GM18511 (cell line): ENCODE results near the gene CCNY.

ENCODE experiments used
- ATAC-seq: cut with Tn5 transposase; IDR thresholded peaks from one replicate; pipeline ENCODE4 v1.9.1; 2021; ENCODE audit warnings: mild to moderate bottlenecking, moderate library complexity; ENCODE audit not compliant: unreplicated experiment

The CCNY gene

DNA sequence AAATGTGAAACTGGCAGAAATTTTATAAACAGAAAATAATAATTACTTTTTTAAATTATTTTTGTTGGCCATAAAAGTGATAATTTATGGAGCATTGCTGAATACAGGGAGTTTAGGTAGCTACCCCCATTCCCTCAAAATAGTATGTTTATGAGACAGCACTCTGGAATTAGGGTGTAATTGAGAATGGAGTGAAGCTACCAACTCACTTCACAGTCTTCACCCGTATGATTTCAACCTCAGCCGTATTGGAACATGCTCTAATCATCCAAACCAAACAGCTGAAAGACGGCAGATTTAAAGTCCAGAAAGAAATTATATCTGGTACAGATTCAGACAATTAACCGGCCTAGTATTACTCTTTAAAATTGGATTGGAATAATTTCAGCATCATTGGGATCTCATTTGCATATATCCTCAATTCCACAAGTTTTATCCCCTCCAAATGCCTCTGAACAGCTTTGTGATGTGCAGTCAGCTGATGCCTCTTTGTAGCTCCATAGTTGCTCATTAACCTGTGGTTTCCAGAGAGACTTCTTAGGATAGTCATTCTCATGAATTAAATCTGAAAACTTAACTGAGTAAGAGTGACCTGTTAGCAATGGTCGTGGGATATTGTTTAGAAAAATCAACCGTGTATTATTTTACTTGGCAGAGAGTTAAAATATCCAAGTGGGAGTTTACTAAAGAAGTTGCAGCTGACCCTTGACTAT is 209.7 kb downstream of the CCNY start:
- no peak for ATAC-seq

DNA sequence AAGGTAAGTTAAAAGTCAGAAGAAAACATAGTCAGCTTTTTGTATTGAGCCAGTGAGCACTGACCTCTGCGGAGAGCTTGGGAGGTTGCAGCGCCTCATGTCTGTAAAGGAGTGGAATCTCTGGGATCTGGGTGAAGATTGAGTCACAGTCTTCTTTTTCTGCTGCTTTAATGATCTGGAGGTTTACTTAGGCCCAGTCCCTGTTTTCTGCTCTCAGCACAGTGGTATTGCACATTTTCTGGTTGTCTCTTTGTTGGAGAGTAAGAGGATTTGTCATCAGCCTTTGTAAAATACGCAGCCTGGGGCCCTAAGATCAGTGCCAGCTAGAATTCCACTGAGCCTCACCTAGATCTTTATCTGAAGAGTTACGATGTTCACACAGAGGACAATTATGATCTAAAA is 210.5 kb downstream of the CCNY start:
- ATAC-seq = no peak

DNA sequence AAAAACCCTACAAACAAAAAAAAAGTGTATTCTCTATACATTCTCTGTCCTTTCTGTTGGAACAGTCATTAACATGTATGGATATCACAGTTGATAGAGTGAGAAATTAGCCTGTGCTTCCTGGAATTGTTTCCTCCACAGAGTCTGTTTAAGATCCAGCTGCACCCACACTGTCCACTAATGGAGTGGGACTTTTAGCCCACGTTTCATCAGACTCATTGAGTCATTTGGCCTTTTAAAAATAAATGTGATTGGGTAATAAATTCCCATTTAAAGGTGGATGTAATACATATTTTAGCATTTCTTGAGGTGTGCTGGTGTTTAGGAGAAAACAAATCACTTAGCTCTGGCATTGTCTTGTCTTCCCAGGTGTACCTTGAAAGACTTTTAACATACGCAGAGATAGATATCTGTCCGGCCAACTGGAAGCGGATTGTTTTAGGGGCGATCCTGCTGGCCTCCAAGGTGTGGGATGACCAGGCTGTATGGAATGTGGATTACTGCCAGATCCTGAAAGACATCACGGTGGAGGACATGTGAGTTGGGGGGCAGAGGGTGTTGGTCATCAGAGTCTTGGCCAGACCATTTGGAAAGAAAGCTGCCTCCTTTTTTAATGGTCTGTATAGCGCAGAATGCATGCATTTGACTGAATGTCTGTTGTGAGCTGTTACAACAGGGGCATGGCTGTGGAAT is 216.5 kb downstream of the CCNY start:
- ATAC-seq = no peak

DNA sequence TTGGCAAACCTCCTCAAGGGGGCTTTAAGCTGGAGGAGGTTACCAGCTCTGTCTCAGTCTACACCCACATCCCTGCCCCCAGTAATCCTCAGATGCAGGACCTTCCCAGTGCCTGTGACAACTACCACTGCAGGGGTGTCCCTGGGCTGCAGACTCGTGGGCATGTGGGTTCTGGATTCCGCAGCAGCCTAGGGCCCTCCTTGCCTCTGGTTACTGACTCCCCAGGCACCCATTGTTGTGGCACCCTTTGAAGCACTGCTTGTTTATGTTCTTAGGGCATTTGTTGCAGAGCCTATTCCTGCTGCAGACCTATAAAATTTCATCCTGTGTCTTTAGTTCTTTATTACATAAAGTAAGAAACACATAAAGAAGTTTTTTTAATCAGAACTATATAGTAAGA is 217.7 kb downstream of the CCNY start:
- ATAC-seq = no peak

DNA sequence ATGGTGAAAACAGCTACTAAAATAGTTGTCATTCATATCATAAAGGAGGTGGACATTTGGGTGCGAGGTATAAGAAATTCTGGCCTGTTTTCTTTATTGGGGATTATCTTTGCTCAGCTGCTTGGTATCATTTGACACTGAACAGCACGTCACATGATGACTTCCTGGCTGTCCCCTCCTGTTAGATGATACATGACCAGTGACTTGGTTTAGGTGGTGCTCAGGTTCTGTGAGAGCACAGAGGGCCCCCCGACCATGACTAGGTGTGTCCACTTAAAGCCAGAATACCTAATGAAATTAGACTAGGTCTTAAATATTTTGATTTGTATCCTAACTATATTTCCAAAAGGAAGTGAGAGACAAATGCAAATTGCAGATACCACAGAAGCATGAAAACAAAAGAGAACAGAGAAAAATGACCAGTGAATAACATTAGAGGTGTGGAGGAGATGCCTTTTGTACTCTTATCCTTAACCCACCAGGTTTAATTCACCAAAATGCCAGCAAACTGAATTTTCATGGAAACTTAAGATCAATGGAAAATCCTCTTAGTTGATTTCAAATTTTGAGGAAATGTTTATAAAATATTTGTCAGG is 218.2 kb downstream of the CCNY start:
- ATAC-seq = peak; percentile 85

DNA sequence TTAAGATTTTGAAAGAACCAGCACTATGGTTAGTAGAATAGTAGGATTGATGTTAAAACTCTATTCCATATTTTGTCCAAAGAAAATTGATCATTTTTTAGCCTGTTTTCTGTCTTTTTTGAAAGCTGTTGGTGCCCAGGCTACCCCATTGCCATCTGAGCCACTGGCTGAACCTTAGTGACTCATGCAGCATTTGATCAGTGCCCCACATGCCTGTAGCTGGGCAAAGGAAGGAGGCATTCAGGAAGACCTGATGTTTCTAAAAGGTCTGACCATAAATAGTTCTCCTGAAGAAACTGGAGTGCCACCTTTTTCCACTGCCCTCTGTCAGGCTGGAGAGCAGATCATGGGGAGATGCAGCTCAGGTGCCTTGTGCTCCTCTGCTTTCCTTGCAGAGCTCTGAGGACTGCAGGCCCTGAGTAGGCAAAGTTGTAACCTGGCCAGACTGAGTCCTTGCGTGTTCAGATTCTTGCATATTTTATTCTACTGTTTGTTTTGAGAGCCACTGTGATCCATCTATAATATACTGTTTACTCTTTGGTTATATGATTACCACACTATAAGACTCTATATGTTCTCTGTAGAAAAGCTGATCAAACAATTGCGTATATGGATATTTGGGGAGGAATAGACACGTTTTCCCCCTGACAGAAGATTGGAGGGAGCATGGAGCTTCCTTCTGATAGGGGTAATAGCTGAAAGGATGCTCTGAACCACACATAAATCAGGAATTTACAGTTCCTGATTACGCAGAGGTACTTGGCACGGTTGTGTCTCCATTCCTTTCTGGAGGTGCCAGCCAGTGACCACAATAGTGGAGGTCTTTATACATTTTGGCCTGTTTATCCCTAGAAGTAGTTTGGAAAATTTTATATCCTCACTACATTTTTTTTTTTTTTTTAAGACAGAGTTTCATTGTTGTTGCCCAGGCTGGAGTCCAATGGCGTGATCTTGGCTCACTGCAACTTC is 219.9 kb downstream of the CCNY start:
- ATAC-seq = no peak

DNA sequence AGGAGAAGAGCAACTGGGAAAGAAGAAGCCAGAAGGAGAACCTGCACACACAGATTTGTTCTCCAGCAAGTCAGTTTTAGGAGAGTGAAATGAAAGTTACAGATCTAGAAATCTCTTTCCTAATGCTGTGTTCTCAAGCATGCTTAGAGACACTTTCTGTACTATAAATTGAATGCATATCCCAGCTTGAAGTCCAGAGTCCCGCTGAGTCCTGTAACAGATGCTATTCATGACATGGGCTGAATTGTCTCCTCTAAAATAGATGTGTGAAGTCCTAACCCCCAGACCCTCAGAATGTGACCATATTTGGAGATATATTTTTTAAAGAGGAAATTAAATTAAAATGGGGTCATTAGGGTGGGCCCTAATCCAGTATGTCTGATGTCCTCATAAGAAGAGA is 222.0 kb downstream of the CCNY start:
- no peak for ATAC-seq

DNA sequence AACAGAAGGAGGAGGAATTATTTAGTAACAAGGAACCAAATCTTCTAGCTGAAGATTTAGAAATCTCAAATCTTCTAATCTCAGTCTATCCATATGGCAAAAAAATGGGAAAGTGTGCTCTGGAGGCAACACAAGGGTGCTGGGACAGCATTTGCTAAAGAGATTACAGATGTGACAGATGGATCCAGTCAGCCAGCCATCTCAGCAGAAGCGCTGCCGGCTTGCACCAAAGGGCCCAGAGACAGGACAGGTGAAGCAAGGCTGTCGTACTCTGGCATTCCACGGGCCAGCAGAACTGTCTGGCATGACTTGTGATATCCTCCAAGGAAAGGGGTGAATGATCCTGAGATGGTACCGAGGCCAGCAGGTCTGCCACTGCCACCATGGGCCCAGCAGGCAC is 223.1 kb downstream of the CCNY start:
- no peak for ATAC-seq

DNA sequence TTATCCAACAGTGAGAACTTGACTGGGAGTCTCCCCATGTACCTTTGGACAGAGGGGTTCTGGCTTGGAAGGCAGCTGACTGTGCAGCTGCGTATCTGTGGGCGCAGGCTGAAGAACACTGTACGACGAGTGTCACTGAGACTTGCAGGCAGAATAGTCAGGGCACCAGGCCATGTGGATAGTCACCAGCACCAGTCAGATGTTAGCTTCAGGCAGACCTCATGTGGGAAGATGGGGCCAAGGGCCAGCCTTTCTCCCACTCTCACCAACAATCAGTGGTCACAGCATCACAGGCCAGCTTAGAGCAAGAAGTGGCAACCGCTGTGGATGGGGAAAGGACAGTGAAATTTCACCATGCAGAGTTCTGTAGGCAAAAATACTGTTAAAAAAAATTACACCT is 225.4 kb downstream of the CCNY start:
- ATAC-seq = no peak

DNA sequence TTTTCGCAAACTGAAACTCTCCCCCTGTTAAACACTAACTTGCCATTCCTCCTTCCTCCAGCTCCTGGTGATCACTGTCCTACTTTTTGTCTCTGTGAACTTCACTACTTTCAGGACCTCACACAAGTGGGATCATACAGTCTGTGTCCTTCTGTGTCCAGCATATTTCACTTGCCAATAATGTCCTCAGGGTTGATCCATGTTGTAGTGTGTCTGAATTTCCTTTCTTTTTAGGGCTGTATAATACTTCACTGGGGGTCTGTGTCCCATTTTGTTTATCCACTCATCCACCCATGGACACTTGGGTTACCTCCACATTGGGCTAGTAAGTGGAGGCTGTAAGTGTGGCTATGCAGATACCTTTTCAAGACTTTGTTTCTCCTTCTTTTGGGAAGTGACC is 226.1 kb downstream of the CCNY start:
- ATAC-seq = no peak

DNA sequence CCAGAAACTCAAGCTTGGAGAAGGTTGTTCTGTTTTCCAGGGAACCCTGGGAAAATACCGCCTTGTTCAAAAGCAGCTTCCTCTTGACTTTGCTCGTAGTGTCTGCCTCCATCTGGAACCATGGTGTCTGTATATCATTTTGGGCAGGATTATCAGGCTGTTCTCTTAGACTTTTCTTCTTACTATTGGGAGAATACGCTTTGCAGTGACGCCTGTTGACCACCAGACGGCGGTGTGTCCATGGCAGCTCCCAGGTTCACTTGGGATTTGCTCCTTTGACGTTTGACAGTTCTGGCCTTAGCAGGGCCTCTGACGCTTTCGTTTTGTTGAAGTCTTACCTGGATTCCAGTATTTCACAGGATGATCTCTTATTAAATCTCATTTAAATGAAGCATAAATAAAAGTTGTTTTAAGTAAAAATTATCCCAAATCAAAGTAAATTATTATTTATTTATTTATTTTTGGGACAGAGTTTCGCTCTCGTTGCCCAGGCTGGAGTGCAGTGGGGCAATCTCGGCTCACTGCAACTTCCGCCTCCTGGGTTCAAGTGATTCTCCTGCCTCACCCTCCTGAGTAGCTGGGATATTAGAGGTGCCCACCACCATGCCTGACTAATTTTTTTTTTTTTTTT is 227.1 kb downstream of the CCNY start:
- no peak for ATAC-seq

DNA sequence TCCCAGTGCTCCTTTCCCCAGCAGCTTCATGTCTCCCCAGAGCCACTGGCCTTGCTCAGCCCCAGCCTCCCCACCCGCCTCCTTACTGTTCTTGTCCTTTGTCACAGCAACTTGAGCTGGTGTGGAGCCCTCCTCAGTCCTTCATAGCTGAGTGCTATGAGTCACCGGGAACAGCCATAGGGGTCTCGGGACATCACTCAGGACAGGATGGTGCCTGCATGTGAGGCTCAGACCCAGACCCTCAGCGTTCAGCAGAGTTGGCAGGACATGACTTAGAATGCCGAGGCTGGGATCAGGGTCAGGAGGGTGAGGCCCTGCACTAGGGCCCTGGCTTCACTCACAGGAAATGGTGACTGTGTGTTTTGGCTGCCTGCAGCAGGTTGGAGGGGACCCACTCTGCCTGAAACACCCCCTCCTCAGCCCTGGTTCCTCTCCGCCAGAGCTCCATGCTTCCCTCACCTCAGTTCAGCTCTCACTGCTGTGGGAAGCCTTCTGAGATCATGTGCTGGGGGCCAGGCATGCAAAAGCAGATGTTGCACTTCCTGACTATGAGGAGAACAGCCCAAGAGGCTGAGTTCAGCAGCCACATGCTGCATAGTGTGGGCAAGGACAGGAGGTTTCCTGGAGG is 228.1 kb downstream of the CCNY start:
- ATAC-seq = peak; percentile 88

DNA sequence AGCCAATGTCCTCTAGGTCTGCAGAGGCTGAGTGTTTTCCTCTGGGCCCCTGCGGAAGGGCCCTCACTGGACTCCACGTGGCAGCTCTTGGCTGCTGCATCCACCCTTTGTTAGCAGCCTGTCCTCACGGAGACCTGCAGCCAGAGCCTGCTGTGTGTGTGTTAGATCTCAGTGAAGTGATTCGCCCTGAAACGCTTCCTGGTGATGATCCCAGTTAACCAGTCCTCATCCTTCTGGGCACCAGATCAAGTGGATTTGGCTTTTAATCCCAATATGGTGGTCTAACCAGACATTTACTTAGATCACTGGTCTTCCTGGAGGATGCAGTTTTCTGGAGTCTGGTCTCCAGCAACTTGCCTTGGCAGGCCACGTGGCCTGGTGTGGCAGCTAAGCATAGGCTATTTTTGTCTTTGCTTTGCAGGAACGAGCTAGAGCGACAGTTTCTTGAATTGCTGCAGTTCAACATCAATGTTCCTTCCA is 229.3 kb downstream of the CCNY start:
- ATAC-seq = no peak

DNA sequence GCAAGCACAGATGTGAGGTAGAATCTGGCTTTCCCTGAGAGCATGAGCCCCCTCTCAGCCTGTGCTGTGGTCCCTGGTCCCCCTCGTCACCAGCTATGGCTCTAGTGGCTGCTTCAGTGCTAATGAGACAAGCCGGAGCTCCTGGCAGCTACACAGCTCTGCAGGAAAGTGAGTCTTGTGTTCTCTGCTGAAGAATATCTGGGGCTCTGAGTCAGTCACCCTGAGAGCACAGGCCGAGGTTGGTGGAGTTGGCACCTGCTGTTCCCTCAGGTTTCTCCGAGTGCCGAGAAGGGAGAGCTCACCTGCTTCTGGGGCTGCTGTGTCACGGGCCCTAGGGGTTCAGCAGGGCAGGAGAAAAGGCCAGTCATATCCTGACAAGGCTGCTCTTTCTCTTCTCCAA is 231.6 kb downstream of the CCNY start:
- no peak for ATAC-seq

DNA sequence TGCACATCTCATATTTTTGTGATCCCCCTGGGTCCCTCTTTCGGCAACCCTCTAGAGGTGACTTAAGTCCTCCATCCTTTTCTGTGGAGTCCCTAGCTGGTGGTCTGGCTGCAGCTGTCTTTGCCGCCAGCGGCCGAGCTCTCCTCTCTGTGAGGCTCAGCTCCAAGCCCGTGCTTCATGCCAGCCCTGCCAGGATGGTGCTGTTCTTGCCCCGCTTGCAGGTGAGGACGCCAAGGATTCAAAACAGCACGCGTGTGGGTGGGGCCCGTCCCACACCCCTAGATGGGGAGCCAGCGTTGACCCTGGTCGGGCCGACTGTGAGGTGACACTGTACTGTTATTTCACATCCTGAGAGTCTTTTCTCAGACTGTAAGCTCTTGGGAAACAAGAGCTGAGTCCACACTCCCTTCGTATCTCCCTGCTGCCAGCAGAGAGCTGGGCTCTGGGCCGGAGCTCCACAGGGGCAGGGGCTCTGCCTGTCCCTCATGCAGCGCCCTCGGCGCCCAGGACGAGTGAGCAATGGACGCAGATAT is 232.2 kb downstream of the CCNY start:
- ATAC-seq = no peak

DNA sequence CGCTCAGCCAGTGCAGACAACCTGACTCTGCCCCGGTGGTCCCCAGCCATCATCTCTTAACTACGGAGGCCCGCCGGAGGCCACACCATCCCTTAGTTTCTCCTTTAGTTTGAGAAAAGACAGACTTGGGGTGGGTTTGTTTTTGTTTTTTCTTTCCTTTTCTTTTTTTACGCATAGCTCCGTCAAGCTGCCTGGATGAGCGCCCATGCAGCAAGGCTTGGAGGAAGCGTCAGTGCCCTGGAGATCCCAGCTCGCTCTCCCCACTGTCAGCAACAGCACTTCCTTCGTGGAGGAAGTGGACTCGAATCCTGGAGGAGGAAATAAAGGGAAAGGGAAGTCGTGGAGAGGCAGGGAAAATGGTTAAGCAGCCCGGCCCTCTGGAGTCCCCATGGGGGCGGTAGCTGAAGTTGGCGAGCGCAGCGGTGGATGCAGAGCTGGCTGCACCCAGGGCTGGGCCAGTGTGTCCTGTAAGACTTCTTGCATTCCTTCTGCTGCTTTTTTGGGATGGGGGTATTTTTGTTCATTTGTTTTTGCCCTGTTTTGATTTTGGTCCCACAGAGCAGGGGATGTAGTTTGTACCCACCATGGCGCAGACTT is 232.9 kb downstream of the CCNY start:
- no peak for ATAC-seq

DNA sequence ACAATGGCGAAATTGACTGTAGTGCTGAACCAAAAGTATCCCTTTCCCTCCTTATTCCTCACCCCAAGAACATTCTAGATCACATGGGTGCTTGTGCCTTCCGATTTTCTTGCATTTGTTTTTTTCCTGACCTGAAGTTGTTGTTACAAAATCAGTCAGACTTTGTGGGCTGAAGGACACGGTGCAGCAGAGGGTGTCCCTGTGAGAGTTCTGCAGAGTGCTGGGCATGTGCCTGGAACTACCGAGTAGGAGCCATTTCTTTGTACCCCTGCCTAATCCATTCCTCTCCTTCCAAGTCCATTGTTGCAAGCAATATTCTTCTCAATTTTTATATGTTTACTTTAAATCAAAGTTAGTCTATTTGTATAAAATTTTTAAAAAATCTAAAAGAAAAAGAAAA is 233.5 kb downstream of the CCNY start:
- ATAC-seq = no peak

DNA sequence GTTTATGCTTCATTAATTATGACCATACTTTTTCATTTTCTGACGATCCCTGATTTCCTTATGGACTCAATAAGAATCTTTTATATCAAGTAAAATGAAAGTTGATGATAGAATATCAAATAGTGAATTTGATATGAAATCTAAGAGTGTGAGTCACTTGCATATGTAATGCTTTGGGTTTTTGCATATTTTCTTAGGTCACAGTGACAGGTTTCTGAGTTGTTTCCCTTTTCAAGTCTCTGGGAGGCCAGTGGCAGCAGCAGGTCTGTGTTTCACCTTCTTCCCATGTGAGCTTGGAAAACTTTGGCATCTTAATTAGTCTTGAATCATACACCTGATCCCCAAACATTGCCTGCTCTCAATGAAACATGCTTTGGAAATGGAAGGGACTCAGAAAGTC is 234.1 kb downstream of the CCNY start:
- ATAC-seq = no peak

DNA sequence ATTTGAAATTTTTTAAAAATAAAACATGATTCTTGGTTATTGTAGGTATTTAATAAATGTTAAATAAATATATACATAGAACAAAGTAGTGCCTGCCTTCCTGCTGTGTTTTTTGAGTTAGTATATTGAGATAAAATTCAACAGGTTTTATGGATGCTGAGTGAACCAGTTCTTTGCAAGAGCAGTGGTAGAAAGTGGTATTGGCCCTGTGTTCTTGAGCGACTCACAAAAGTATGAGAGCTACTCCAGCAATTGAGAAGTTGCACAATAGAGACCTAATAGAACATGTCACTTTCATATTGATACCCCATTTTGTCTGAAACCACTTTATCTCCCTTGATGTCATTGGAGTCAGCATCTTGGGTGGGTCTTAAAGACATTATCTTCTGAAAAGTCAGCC is 236.3 kb downstream of the CCNY start:
- no peak for ATAC-seq

DNA sequence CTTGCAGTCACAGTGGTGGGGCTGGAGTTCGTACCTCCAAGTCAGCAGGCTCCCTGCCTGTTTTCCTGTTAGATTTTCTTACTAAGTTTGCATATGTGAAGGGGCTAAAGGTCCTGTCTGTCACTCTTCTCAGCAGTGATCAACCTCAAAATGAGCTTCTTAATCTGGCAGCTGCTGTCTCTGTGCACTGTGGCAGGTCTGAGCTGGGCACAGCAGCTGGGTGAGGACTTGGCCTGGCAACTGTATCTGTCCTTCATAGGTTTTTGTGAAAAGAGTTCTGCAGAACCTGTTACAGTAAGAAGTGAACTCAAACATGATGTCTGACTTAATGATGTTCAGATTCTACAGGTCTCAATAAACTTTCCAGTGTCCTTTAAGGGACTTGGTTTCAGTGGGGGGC is 237.5 kb downstream of the CCNY start:
- ATAC-seq = no peak
